Cardiac fibroblast (primary cell): ENCODE data around the gene SMAD7.

ENCODE experiments used
- DNase-seq, 2 donors: peaks; one replicate each; pipeline versions ENCODE4 v3.0.0 to v3.0.0-alpha.2; 2010; ENCODE audit warnings: low read depth in 2 of 2
- H3K4me3 ChIP-seq, 2 donors: replicated peaks in 1 of 2; 1 replicate in 1 of 2; 2 replicates in 1 of 2; pipeline ENCODE4 v1.5.1; 2011; ENCODE audit warnings: low read depth in 2 of 2, low read length in 2 of 2, mild to moderate bottlenecking in 2 of 2, moderate library complexity in 1 of 2
- TF ChIP-seq, protein P1 (sequence below): IDR thresholded peaks from one replicate; pipeline ENCODE4 v1.5.1; 2011; ENCODE audit warnings: low read depth, mild to moderate bottlenecking, low read length, inconsistent platforms

The SMAD7 gene

DNA sequence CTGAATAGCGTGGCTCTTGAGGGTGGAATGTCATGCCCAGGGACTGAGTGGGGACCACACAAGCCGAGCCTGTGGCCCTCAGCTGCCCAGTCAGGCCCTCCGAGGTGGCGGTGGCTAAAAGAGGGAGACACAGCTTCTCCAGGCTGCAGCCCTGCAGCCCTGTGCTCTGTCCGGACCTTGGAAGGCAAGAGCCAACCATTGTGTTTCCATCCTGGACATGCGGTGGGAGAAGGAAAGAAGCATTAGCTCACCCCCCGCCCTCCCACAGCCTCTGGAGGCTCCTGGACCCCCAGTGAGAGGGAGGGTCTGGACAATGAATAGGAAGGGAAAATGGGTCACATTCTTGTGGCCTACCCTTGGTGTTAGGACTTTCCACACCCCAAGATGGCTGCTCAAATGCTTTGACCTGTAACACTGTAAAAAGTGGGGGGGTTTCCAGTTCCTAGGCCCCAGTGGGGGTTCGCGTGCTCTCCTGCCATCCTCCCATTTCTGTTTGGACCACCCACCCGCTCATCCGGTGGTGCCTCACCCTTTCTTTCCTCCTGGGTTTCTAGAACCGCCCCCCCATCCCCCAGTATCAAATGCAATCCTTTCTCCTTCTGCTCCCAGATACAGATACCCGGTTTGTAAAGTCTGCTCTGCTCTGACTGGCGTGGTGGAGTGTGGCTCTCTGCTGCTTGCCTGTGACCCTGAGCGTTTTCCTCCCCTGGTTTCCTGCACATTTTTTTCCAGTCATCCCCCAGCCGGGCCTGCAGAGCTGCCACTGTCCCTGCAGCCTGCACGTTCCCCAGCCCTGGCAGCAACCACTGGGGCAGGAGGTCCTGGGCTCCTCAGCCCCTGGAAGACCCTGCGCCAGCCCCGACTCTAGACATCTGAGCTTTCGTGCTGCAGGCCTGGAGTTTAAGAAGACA is 36.3 kb upstream of the SMAD7 start:
- H3K4me3 ChIP-seq = no peak overlapping the region
- TF ChIP-seq, protein P1, sequence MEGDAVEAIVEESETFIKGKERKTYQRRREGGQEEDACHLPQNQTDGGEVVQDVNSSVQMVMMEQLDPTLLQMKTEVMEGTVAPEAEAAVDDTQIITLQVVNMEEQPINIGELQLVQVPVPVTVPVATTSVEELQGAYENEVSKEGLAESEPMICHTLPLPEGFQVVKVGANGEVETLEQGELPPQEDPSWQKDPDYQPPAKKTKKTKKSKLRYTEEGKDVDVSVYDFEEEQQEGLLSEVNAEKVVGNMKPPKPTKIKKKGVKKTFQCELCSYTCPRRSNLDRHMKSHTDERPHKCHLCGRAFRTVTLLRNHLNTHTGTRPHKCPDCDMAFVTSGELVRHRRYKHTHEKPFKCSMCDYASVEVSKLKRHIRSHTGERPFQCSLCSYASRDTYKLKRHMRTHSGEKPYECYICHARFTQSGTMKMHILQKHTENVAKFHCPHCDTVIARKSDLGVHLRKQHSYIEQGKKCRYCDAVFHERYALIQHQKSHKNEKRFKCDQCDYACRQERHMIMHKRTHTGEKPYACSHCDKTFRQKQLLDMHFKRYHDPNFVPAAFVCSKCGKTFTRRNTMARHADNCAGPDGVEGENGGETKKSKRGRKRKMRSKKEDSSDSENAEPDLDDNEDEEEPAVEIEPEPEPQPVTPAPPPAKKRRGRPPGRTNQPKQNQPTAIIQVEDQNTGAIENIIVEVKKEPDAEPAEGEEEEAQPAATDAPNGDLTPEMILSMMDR = no peak
- no peak for DNase-seq

DNA sequence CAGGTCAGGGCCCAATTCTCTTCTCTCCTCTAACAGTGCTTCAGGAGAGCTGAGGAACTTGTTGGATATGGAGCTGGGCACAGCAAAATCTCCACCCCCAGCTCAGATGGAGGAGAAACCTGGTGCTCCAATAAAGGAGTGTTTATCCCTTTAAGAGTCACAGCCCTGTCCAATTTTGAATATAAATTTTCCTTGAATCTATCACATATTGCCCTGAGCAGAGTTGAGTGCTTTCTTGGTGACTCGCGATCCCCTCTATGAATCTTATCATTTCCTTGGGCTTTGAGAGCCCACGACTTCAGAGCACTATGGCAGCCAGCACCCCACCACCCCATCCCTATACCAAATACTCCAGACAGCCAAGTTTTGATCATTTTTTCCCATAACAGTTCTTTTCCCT is 34.4 kb upstream of the SMAD7 start:
- TF ChIP-seq, protein P1 = no peak
- DNase-seq = no peak
- no peak overlapping the region for H3K4me3 ChIP-seq

DNA sequence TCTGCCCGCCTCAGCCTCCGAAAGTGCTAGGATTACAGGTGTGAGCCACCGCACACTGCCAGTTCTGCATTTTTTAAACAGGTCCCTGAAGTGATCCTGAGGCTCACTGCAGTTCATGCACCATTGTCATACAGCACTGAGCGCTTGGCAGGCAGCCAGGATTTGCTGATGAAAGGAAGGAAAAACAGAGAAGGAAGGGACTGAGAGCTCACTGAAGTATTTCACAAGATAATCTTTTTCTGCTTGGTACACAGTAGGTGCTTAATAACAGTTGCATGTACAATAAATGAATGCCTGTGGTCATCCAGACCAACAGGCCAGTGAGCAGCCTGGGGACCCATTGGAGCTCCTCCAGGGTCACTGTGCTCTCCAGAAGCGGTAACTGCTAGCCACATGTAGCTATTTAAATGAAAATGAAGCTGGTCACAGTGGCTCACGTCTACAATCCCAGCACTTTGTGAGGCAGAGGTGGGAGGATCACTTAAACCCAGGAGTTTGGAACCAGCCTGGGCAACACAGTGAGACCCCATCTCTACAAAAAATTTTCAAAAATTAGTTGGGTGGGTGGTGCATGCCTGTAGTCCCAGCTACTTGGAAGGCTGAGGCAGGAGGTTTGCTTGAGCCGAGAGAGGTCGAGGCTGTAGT is 33.1 kb upstream of the SMAD7 start:
- no peak overlapping the region for H3K4me3 ChIP-seq
- DNase-seq = peak in 1 of 2 donors; percentile 46
- TF ChIP-seq, protein P1 = no peak

DNA sequence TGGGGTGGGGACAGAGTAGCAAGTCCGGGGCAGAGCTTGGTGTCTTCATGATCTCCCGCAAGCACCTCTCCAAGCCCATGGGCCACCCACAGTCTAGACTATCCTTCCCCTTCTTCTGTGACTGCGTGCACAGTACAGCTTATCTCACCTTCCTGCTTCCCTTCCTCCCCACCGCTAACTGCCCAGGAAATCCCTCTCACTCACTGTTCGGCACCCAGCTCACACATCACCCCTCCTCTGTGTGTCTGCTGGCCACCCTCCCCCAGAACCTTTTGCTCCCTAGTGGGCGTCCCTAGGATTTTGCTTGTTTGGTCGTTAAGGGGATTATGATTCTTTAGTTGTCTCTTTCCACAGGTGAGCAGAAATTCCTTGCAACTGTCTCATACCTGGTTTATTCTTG is 31.5 kb upstream of the SMAD7 start:
- no peak for DNase-seq
- no peak overlapping the region for H3K4me3 ChIP-seq
- TF ChIP-seq, protein P1 = no peak

DNA sequence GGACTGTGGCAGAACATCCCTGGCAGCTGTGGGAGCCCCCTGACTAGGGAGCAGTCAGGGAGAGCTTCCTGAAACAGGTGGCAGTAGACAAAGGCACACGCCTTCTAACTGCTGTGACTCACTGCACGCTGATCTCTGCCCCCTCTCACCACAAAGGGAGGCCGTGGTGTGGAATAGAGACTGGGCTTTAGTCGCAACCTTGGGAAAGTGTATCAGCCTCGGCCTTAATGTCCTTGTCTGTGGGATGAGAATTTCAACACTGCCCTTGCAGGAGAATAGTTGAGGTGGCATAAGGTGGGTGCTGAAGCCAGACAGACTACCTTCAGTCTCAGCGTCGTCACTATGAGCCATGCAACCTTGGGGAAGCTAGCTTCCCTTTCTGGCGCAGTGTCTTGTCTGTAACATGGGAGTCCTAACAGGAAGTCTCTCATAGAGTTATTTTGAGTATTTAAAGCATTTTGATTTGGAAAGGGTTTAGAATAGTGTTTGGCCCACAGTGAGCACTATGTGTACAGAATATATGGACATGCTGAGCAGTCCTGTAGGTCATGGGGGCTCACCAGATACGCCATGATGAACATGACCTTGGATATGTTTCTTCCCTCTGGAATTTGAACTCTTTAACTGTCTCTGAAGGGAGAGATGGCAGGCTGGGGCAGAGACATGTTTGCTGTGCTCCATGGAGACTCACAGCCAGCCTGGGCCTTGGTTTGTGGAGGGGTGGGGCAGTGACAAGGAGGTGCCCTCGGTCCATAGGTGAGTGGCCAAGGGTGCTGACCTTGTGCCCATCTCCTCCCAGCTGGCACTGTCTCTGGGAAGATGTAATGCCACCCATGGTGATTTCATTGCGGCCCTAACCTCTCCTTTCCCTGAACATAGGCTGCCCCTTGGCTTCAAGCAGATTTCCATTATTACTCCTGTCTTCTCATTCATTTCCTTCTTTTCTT is 29.5 kb upstream of the SMAD7 start:
- no peak overlapping the region for H3K4me3 ChIP-seq
- peak in 1 of 2 donors; percentile 53 for DNase-seq
- TF ChIP-seq, protein P1 = no peak

DNA sequence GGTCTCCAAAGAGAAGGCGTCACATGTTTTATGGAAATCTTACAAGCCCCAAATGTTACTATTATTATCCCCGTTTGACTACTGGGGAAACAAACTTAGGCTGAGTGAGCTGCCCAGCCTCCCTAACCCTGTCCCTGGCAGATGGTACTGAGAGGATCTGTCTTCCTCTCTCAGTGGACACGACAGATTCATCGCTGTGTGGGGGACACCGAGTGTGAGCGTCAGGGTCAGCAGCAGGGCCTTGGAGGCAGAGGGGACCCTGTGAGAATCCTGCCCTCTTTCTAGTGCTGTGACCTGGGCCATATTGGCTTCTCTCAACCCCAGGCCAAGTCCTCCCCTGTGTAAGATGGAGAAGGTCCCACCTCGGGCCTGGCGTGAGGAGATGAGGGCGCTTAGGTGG is 27.1 kb upstream of the SMAD7 start:
- H3K4me3 ChIP-seq = no peak overlapping the region
- no peak for DNase-seq
- TF ChIP-seq, protein P1 = no peak
